Tibial nerve (tissue), 4 donors: Measurements from ENCODE around the gene CEP44. TPM values are rescaled to one million over a fixed set of nuclear protein-coding genes. Genes with fewer than 3 reads are reported as not detected.
A peak's percentile ranks its signal among the peaks of the same experiment; 100 is the strongest.

Experiments used
- DNase-seq, 2 donors: peaks; one replicate each; pipeline ENCODE4 v3.0.0-alpha.2; 2019; ENCODE audit warnings: low spot score in 2 of 2
- H3K27ac ChIP-seq, 4 donors: fragments of 200-600 bp; sonication (generic) in 3 of 4; one replicate each; pipeline ENCODE4 v1.5.1; 2017 to 2019; ENCODE audit warnings: mild to moderate bottlenecking in 1 of 4
- H3K27me3 ChIP-seq, 2 donors: fragments of 200-600 bp; sonication (generic) in 1 of 2; one replicate each; pipeline versions ENCODE4 v1.5.1 to v1.6.0; 2017 to 2019
- H3K36me3 ChIP-seq, 3 donors: fragments of 200-600 bp; sonication (generic); one replicate each; pipeline ENCODE4 v1.5.1; 2018 to 2019
- H3K4me1 ChIP-seq, 4 donors: fragments of 200-600 bp; sonication (generic) in 3 of 4; one replicate each; pipeline ENCODE4 v1.5.1; 2017 to 2019
- H3K4me3 ChIP-seq, 4 donors: fragments of 200-600 bp; sonication (generic) in 3 of 4; one replicate each; pipeline ENCODE4 v1.5.1; 2017 to 2019; ENCODE audit warnings: mild to moderate bottlenecking in 1 of 4, moderate library complexity in 1 of 4
- H3K9me3 ChIP-seq, 4 donors: fragments of 200-600 bp; sonication (generic) in 3 of 4; one replicate each; pipeline ENCODE4 v1.5.1; 2017 to 2019
- CTCF ChIP-seq, 5 experiments: fragments of 200-600 bp in 3 of 5; fragments of 450-650 bp in 2 of 5; sonication (generic) in 3 of 5; IDR thresholded peaks; one replicate each; pipeline ENCODE4 v1.5.1; 2016 to 2019; ENCODE audit warnings: antibody characterized with exemption in 5 of 5, mild to moderate bottlenecking in 3 of 5, moderate library complexity in 2 of 5
- EP300 ChIP-seq, 2 donors: sonication (generic); formaldehyde crosslinking; IDR thresholded peaks; one replicate each; pipeline ENCODE4 v1.6.1; 2017; ENCODE audit warnings: antibody characterized with exemption in 2 of 2, mild to moderate bottlenecking in 1 of 2
- POLR2A ChIP-seq, 2 donors: fragments of 450-650 bp; IDR thresholded peaks; one replicate each; pipeline ENCODE4 v1.6.1; 2017; ENCODE audit warnings: antibody characterized with exemption in 2 of 2, mild to moderate bottlenecking in 2 of 2, moderate library complexity in 2 of 2
- WGBS, 2 donors: methylation state at CpG; one replicate each; pipeline ENCODE4 v1.1.5; 2018; 5-methylcytosine and 5-hydroxymethylcytosine counted together
- total RNA-seq, 4 donors: library from RNA; depleted of rRNA; stranded (reverse); fragments of >200 nt; gene quantifications; one replicate each; pipeline ENCODE4 v1.1.0, GENCODE V29; 2016

Gene CEP44
- 10 to 100 TPM; 16.7 to 27.4 (median 21.5) TPM for total RNA-seq

GRCh38 chr4:174283507-174284471 is at the start of gene CEP44, which contains the start of gene FBXO8:
TSS of gene CEP44 (plus strand) at chr4:174283911. CDS start at chr4:174299122, 15,211 bp downstream.
TSS of gene FBXO8 (minus strand) at chr4:174283667. CDS start at chr4:174263092, 20,575 bp downstream.
- WGBS, 2 donors: 0% methylated on average over 42 to 52 of the region's 52 CpGs
- TF ChIP-seq EP300 (IDR thresholded peaks at IDR 0.05): peak in 1 of 2 donors; percentile 84
- peak in 1 of 2 donors; percentile 39 for TF ChIP-seq POLR2A (IDR thresholded peaks at IDR 0.05)
- no peak for TF ChIP-seq CTCF (IDR thresholded peaks at IDR 0.05)
- peak; percentile 15 to 72 for DNase-seq
- Histone ChIP-seq H3K27ac (peak within 1 kb of the TSS; percentile 91 to 99 (median 96)), H3K9me3 (peaks cover 0 to 7% (median 3%) of the 10 kb centered on the region in 4 donors), H3K27me3 (no peaks in the 10 kb centered on the region), H3K4me1 (peaks cover 0 to 38% (median 17%) of the 10 kb centered on the region in 4 donors), H3K4me3 (peak within 1 kb of the TSS; percentile 61 to 80 (median 76)), H3K36me3 (no peaks in the 10 kb centered on the region)

DNA sequence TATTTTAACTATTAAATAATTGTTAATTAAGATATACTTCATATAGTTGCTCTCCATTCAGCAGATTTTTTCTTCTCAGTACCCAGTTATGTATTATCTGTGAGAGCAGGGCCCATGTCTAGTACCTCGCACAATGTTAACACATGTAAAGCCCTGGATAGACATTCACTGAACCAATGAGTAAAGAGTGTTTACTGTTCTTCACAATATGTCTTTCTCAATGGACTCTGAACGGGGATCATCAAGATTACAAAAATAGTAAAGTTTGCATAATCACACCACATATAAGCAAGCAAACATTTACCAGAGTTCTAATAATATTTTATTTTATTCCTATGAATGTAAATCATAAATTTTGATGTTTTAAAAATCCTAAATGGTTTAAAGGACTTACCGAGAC is 47.4 kb upstream of the CEP44 start:
- 77 to 94% methylated on average over 3 of the region's 3 CpGs for WGBS, 2 donors
- peaks cover 0 to 39% (median 0%) of the 10 kb centered on the region in 3 donors for H3K36me3 ChIP-seq

GRCh38 chr4:174241162-174241561 is 42.5 kb upstream of the CEP44 start:
- Histone ChIP-seq H3K9me3 (no peaks in the 10 kb centered on the region), H3K36me3 (peaks cover 0 to 20% (median 0%) of the 10 kb centered on the region in 3 donors), H3K4me3 (no peak overlapping the region), H3K27me3 (no peaks in the 10 kb centered on the region), H3K27ac (no peak overlapping the region), H3K4me1 (no peaks in the 10 kb centered on the region)
- DNase-seq: no peak
- WGBS, 2 donors: 79 to 81% methylated on average over 3 of the region's 3 CpGs
- TF ChIP-seq EP300 (IDR thresholded peaks at IDR 0.05): no peak
- TF ChIP-seq CTCF (IDR thresholded peaks at IDR 0.05): no peak
- no peak for TF ChIP-seq POLR2A (IDR thresholded peaks at IDR 0.05)

More for the DNA sequence above, 47.4 kb upstream of the CEP44 start:
- no peak overlapping the region for H3K4me3 ChIP-seq
- no peak for TF ChIP-seq POLR2A (IDR thresholded peaks at IDR 0.05)
- TF ChIP-seq CTCF (IDR thresholded peaks at IDR 0.05): no peak
- no peak for TF ChIP-seq EP300 (IDR thresholded peaks at IDR 0.05)
- no peaks in the 10 kb centered on the region for H3K4me1 ChIP-seq
- no peaks in the 10 kb centered on the region for H3K9me3 ChIP-seq
- no peak for DNase-seq
- H3K27me3 ChIP-seq: no peaks in the 10 kb centered on the region
- H3K27ac ChIP-seq: no peak overlapping the region

- Histone ChIP-seq H3K4me3 (no peak overlapping the region), H3K27me3 (no peaks in the 10 kb centered on the region), H3K9me3 (no peaks in the 10 kb centered on the region), H3K4me1 (no peaks in the 10 kb centered on the region), H3K27ac (no peak overlapping the region), H3K36me3 (no peaks in the 10 kb centered on the region)
- WGBS, 2 donors: 89 to 91% methylated on average over 1 of the region's 1 CpG
- no peak for DNase-seq
- TF ChIP-seq EP300 (IDR thresholded peaks at IDR 0.05): no peak
- no peak for TF ChIP-seq CTCF (IDR thresholded peaks at IDR 0.05)
- TF ChIP-seq POLR2A (IDR thresholded peaks at IDR 0.05): no peak
These were observed 39.3 kb upstream of the CEP44 start for GRCh38 chr4:174244441-174244840.

DNA sequence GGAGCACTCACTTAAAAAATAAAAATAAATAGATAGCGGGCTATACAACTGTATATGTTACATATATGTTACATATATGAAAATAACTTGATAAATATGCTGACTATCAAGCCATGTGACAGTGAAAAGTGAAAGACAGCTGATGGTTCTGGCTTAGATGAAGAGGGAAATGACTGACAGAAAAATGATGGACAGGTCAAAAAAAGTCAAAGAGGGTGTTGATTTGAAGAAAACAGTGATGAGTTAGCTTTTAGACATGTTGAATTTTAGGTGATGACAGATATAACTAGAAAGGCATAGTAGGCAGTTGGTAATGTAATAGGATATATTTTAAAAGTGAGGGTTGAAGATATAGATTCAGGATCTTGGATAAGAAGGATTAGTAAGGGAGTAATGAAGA is 38.0 kb upstream of the CEP44 start:
- Histone ChIP-seq H3K4me3 (no peak overlapping the region), H3K4me1 (no peaks in the 10 kb centered on the region), H3K36me3 (no peaks in the 10 kb centered on the region), H3K27ac (no peak overlapping the region), H3K9me3 (no peaks in the 10 kb centered on the region), H3K27me3 (no peaks in the 10 kb centered on the region)
- no peak for DNase-seq
- no peak for TF ChIP-seq EP300 (IDR thresholded peaks at IDR 0.05)
- no peak for TF ChIP-seq POLR2A (IDR thresholded peaks at IDR 0.05)
- no peak for TF ChIP-seq CTCF (IDR thresholded peaks at IDR 0.05)
- WGBS, 2 donors: 95 to 100% methylated on average over 1 of the region's 1 CpG
